Ramos (cell line): ENCODE results near the gene TNRC6C.
"Not testable (repeated sequence)": the region's sequence is repeated elsewhere in the genome, so short reads cannot be mapped to it uniquely, and the experiment has no call there.

Experiments
- in situ Hi-C: fragments of 300-500 bp; cut with MboI; formaldehyde crosslinking; loops from one replicate; pipeline ENCODE4 v1.14.3; 2022; ENCODE audit warnings: low sequenced_read_pairs; ENCODE audit not compliant: unreplicated experiment

The TNRC6C gene

GRCh38 chr17:78062596-78062995 is 104.1 kb downstream of the TNRC6C start:
- in situ Hi-C loops, result no loop called here

GRCh38 chr17:78063489-78063888 is 105.0 kb downstream of the TNRC6C start:
- in situ Hi-C loops, result no loop called here

GRCh38 chr17:78064708-78065107 is 106.2 kb downstream of the TNRC6C start:
- in situ Hi-C loops, result no loop called here

- in situ Hi-C loops, result not testable (repeated sequence)
Observed at GRCh38 chr17:78066976-78067375, 108.5 kb downstream of the TNRC6C start.

- in situ Hi-C loops, result no loop called here
Observed at GRCh38 chr17:78069695-78070094, 111.2 kb downstream of the TNRC6C start.

- in situ Hi-C loops, result no loop called here
Observed at GRCh38 chr17:78072961-78073360, 114.5 kb downstream of the TNRC6C start.

GRCh38 chr17:78075011-78075410 is 116.5 kb downstream of the TNRC6C start:
- in situ Hi-C loops, result no loop called here

- in situ Hi-C loops, result no loop called here
Observed at GRCh38 chr17:78075545-78075944, 117.0 kb downstream of the TNRC6C start.

- in situ Hi-C loops, result no loop called here
Observed at GRCh38 chr17:78079253-78079652, 120.8 kb downstream of the TNRC6C start.

GRCh38 chr17:78081551-78081950 is 123.0 kb downstream of the TNRC6C start:
- in situ Hi-C loops, result loop anchor here (10.0 kb wide), 1 partner anchor 343 kb away; no protein-coding TSS in a partner anchor

- in situ Hi-C loops, result loop anchor here (10.0 kb wide), 1 partner anchor 342 kb away; no protein-coding TSS in a partner anchor
Observed at GRCh38 chr17:78082355-78082872, 123.9 kb downstream of the TNRC6C start.

GRCh38 chr17:78082988-78083387 is 124.5 kb downstream of the TNRC6C start:
- in situ Hi-C loops, result loop anchor here (10.0 kb wide), 1 partner anchor 342 kb away; no protein-coding TSS in a partner anchor

GRCh38 chr17:78086740-78087139 is 128.2 kb downstream of the TNRC6C start:
- in situ Hi-C loops, result loop anchor here (10.0 kb wide), 1 partner anchor 338 kb away; no protein-coding TSS in a partner anchor

GRCh38 chr17:78088529-78088928 is 130.0 kb downstream of the TNRC6C start:
- in situ Hi-C loops, result loop anchor here (10.0 kb wide), 1 partner anchor 336 kb away; no protein-coding TSS in a partner anchor

GRCh38 chr17:78089576-78090281 is 131.2 kb downstream of the TNRC6C start:
- in situ Hi-C loops, result loop anchor here (10.0 kb wide), 1 partner anchor 335 kb away; no protein-coding TSS in a partner anchor

- in situ Hi-C loops, result no loop called here
Observed at GRCh38 chr17:78092794-78093324, 134.4 kb downstream of the TNRC6C start.

GRCh38 chr17:78095035-78095434 is 136.5 kb downstream of the TNRC6C start:
- in situ Hi-C loops, result no loop called here

- in situ Hi-C loops, result no loop called here
Observed at GRCh38 chr17:78096093-78096492, 137.6 kb downstream of the TNRC6C start.

GRCh38 chr17:78101112-78101511 is 142.6 kb downstream of the TNRC6C start:
- in situ Hi-C loops, result no loop called here

GRCh38 chr17:78101542-78101941 is 143.0 kb downstream of the TNRC6C start:
- in situ Hi-C loops, result no loop called here

GRCh38 chr17:78103311-78103710 is 144.8 kb downstream of the TNRC6C start:
- in situ Hi-C loops, result no loop called here
